Vagina (tissue), 2 donors: Measurements from ENCODE around the gene MAPK8IP2.

Experiments used
- POLR2A ChIP-seq, 2 donors: fragments of 450-650 bp; IDR thresholded peaks; one replicate each; pipeline ENCODE4 v1.6.1; 2017; ENCODE audit warnings: antibody characterized with exemption in 2 of 2, mild to moderate bottlenecking in 2 of 2, moderate library complexity in 2 of 2
- TF ChIP-seq, protein P1 (sequence below), 3 experiments: fragments of 450-650 bp in 2 of 3; fragments of 200-600 bp in 1 of 3; sonication (generic) in 1 of 3; IDR thresholded peaks; one replicate each; pipeline ENCODE4 v1.5.1; 2017 to 2019; ENCODE audit warnings: antibody characterized with exemption in 3 of 3, mild to moderate bottlenecking in 2 of 3, moderate library complexity in 2 of 3

DNA sequence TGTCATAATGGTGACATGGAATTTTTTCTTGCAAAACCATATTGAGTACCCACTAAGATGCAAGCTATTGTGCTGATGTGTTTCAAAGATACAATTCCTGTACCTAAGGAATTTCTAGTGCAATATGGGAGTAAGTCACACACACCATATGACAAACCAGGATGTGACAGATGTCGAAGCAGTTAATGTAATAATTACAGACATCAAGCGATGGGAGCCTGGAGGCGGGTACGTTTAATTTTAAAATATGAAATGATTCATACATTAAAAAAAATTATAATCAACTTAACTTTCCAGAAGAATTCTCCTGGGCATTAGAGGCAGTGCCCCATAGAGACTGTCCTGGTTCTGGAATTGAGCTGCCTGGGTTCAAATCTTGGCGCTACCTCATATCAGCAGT is 43.9 kb upstream of the MAPK8IP2 start:
- TF ChIP-seq, protein P1, sequence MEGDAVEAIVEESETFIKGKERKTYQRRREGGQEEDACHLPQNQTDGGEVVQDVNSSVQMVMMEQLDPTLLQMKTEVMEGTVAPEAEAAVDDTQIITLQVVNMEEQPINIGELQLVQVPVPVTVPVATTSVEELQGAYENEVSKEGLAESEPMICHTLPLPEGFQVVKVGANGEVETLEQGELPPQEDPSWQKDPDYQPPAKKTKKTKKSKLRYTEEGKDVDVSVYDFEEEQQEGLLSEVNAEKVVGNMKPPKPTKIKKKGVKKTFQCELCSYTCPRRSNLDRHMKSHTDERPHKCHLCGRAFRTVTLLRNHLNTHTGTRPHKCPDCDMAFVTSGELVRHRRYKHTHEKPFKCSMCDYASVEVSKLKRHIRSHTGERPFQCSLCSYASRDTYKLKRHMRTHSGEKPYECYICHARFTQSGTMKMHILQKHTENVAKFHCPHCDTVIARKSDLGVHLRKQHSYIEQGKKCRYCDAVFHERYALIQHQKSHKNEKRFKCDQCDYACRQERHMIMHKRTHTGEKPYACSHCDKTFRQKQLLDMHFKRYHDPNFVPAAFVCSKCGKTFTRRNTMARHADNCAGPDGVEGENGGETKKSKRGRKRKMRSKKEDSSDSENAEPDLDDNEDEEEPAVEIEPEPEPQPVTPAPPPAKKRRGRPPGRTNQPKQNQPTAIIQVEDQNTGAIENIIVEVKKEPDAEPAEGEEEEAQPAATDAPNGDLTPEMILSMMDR (IDR thresholded peaks at IDR 0.05), result no peak
- no peak for TF ChIP-seq POLR2A (IDR thresholded peaks at IDR 0.05)
